Right atrium auricular region (tissue), 2 donors: Measurements from ENCODE around the gene DACT3. TPM values are rescaled to one million over a fixed set of nuclear protein-coding genes. Genes with fewer than 3 reads are reported as not detected.

Source experiments
- DNase-seq: peaks from one replicate; pipeline ENCODE4 v3.0.0-alpha.2; 2019; ENCODE audit warnings: low spot score
- H3K27ac ChIP-seq, 2 donors: fragments of 200-600 bp; sonication (generic); 1 replicate in 1 of 2; 2 replicates in 1 of 2; pipeline ENCODE4 v1.5.1; 2016 to 2019
- H3K27me3 ChIP-seq, 2 donors: fragments of 200-600 bp; sonication (generic); one replicate each; pipeline versions ENCODE4 v1.5.1 to v1.6.0; 2017 to 2019
- H3K36me3 ChIP-seq: fragments of 200-600 bp; sonication (generic); one replicate; pipeline ENCODE4 v1.5.1; 2016
- H3K4me1 ChIP-seq, 2 donors: fragments of 200-600 bp; sonication (generic); one replicate each; pipeline versions ENCODE4 v1.5.1 to v1.6.0; 2017 to 2019
- H3K4me3 ChIP-seq, 2 donors: fragments of 200-600 bp; sonication (generic); 1 replicate in 1 of 2; 2 replicates in 1 of 2; pipeline ENCODE4 v1.5.1; 2017 to 2019; ENCODE audit warnings: mild to moderate bottlenecking in 1 of 2, moderate library complexity in 1 of 2
- H3K9me3 ChIP-seq, 2 donors: fragments of 200-600 bp; sonication (generic); one replicate each; pipeline ENCODE4 v1.5.1; 2019
- CTCF ChIP-seq, 2 donors: fragments of 200-600 bp; sonication (generic); IDR thresholded peaks; one replicate each; pipeline ENCODE4 v1.5.1; 2019; ENCODE audit warnings: antibody characterized with exemption in 2 of 2
- total RNA-seq, 2 donors: library from RNA; depleted of rRNA; stranded (reverse); fragments of >200 nt; gene quantifications; one replicate each; pipeline ENCODE4 v1.1.0, GENCODE V29; 2016

DACT3 gene
- total RNA-seq, 2 donors from 2014 or later: 23.5 to 25.9 TPM

- Histone ChIP-seq H3K4me1 (peaks cover 0 to 4% of the 10 kb centered on the region in 2 donors), H3K36me3 (peaks cover 83% of the 10 kb centered on the region), H3K27me3 (no peaks in the 10 kb centered on the region), H3K9me3 (no peaks in the 10 kb centered on the region), H3K27ac (no peak overlapping the region), H3K4me3 (no peak overlapping the region)
- no peak for DNase-seq
- TF ChIP-seq CTCF (IDR thresholded peaks at IDR 0.05): no peak
Measured at GRCh38 chr19:46698395-46699321, 37.7 kb upstream of the DACT3 start.

GRCh38 chr19:46697204-46697960, 36.4 kb upstream of the DACT3 start:
- peak; percentile 86 for DNase-seq
- TF ChIP-seq CTCF (IDR thresholded peaks at IDR 0.05): no peak
- H3K36me3 ChIP-seq: peaks cover 84% of the 10 kb centered on the region
- H3K27ac ChIP-seq: no peak overlapping the region
- no peaks in the 10 kb centered on the region for H3K9me3 ChIP-seq
- H3K4me1 ChIP-seq: peaks cover 0 to 4% of the 10 kb centered on the region in 2 donors
- H3K27me3 ChIP-seq: no peaks in the 10 kb centered on the region
- H3K4me3 ChIP-seq: peak overlapping the region in 1 of 2 donors; percentile 37

- Histone ChIP-seq H3K9me3 (no peaks in the 10 kb centered on the region), H3K27me3 (no peaks in the 10 kb centered on the region), H3K4me3 (peak overlapping the region in 1 of 2 donors; percentile 37), H3K27ac (no peak overlapping the region), H3K4me1 (peaks cover 0 to 4% of the 10 kb centered on the region in 2 donors), H3K36me3 (peaks cover 84% of the 10 kb centered on the region)
- no peak for TF ChIP-seq CTCF (IDR thresholded peaks at IDR 0.05)
- no peak for DNase-seq
Measured at GRCh38 chr19:46696866-46697203, 35.9 kb upstream of the DACT3 start.

- DNase-seq: no peak
- TF ChIP-seq CTCF (IDR thresholded peaks at IDR 0.05): no peak
Measured at GRCh38 chr19:46696052-46696451, 35.1 kb upstream of the DACT3 start.

GRCh38 chr19:46693760-46694159, 32.8 kb upstream of the DACT3 start:
- DNase-seq: no peak
- no peak overlapping the region for H3K4me3 ChIP-seq
- no peak for TF ChIP-seq CTCF (IDR thresholded peaks at IDR 0.05)
- H3K36me3 ChIP-seq: peaks cover 85% of the 10 kb centered on the region
- H3K4me1 ChIP-seq: peaks cover 0 to 4% of the 10 kb centered on the region in 2 donors
- H3K9me3 ChIP-seq: no peaks in the 10 kb centered on the region
- no peak overlapping the region for H3K27ac ChIP-seq
- no peaks in the 10 kb centered on the region for H3K27me3 ChIP-seq

More at GRCh38 chr19:46696052-46696451, 35.1 kb upstream of the DACT3 start:
- Histone ChIP-seq H3K36me3 (peaks cover 84% of the 10 kb centered on the region), H3K4me1 (peaks cover 0 to 4% of the 10 kb centered on the region in 2 donors), H3K4me3 (no peak overlapping the region), H3K27me3 (no peaks in the 10 kb centered on the region), H3K9me3 (no peaks in the 10 kb centered on the region), H3K27ac (no peak overlapping the region)
